GM19328 (cell line): ENCODE data around the gene NELFCD.
"Not testable (repeated sequence)": the region's sequence is repeated elsewhere in the genome, so short reads cannot be mapped to it uniquely, and the experiment has no call there.

Experiments used
- ATAC-seq: cut with Tn5 transposase; IDR thresholded peaks from one replicate; pipeline ENCODE4 v1.9.1; 2021; ENCODE audit warnings: mild to moderate bottlenecking, moderate library complexity; ENCODE audit not compliant: unreplicated experiment

Gene NELFCD

DNA sequence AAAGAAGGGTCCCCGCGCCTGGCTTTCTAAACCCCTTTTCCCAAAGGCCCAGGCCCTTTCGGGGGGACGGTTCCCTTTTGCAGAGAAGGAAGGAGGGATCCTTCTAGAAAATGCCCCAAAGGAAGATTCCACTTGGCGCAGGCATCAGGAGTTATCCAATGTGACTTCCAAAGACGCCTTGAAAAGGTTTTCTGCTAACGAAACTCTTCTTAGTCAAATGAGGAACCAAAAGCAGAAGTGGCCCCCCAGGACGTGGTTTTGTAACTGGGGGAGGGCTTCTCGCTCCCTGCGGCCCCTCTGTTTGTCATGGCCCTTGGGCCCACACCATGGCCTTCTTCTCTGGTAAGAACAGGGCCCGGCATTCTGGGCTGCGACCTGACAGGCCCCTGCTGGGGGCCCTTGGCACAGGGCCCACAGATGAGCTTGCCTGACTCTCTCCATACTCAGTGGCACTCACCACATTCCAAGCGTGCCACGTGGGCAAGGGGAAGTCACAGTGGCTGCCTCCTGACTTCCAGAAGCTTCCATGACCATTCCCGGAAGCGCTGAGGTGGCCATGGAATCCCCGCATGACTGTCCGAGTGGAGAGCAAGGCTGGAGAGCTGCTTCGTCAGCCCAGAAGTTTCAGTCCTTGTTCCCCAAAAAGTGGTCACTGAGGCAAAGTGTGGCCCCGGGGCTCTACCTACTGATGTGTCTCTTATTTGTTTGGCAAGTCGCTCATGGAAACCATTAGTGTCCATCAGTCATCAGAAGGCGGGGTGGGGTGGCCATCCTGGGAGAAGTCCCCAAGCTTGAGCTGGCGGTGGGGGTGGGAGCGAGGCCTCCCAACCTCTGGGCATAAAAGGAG lies 26.8 kb downstream of the NELFCD start:
- peak; percentile 33 for ATAC-seq

DNA sequence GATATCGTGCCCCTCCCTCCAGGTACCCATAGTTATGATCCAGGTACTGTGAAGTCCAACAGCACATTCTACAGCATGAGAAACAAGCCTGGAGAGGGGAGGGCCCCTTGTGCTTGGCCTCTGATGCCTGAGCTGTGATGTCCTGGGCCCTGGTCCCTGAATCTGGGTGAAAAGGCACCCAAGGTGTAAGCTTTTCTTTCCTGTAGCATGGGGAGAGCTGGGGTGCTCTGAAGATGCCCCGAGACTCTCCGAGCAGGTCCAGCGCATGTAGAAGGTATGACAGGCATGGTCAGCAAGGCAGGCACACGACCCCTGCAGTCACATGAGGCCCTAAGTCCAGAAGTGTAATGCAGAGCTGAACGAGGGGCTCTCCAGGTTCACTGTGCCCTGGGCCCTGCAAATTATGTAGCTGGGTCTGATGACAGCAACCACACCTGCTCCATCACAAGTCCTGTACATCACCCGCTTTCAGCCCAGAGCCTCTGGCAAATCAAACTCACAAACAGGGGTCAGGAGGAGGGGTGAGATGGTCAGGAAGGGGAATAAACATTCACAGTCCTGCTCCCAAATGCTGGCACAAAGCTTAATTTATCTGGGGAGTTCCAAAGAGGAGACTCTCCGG lies 27.8 kb downstream of the NELFCD start:
- no peak for ATAC-seq

DNA sequence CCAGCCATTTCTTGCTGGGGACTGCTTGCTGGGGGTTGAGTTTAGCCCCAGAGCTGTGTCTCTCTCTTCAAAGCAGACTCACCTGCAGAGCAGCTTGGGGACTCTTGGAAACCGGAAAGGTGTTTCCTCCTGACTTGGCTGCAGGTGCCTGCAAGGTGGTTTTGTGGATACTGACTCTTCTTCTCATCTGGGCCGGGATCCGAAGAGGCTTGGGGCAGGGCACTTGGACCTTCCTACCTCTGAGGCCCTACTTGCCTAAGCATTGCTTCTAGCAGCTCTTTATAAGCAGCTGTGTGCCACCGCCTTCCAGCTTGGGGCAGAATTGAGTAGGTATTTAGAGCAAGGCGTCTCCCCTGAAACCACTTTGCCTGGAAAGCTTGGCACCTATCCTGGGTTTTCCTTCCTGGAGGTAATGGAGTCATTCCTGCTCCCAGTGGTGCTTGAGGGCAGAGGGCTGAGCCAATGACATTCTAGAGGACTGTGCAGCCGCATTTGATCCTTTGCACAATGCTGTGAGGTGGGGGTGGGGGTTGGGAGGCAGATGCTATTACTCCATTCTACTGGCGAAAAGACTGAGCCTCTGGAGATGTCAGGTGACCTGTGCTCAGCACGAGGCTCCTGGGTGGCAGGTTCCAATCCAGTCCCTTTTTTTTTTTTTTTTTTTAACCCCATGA lies 29.4 kb downstream of the NELFCD start:
- ATAC-seq: no peak

DNA sequence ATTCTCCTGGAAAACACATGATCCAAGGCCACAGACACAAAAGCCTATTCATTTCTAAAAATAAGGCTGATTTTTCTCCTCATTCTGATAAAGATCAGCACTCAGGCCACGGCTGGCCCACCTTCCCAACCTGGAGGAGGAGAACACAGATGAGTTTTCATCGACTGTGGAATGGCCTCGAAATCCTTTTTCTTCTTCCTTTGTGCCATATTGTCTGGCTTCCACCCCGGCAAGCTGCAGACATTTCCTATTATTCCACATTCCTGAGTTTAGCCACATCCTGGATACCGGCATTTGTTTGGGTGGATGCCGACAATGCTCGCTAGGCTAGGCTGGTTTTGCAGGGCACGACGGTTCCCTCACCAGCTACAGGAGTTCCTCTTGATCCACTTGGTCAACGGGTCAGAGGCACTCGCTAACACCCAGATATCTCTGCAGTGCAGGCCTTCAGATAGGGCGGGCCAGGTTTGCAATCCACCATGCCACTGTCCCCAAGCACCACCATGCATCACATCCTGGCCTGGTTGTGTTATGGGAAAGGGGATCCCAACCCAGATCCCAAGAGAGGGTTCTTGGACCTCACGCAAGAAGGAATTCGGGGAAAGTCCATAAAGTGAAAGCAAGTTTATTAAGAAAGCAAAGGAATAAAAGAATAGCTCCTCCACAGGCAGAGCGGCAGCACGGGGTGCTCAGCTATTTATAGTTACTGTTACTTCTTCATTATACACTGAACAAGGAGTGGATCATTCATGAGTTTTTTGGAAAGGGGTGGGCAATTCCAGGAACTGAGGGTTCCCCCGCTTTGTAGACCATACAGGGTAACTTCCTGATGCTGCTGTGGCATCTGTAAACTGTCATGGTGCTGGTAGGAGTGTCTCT lies 30.2 kb downstream of the NELFCD start:
- ATAC-seq: no peak

DNA sequence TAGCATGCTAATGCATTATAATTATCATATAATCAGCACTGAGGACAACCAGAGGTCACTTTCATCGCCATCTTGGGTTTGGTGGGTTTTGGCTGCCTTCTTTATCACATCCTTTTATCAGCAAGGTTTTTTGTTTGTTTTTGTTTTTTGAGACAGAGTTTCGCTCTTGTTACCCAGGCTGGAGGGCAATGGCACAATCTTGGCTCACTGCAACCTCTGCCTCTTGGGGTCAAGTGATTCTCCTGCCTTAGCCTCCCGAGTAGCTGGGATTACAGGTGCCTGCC lies 30.8 kb downstream of the NELFCD start:
- ATAC-seq: not testable (repeated sequence)

DNA sequence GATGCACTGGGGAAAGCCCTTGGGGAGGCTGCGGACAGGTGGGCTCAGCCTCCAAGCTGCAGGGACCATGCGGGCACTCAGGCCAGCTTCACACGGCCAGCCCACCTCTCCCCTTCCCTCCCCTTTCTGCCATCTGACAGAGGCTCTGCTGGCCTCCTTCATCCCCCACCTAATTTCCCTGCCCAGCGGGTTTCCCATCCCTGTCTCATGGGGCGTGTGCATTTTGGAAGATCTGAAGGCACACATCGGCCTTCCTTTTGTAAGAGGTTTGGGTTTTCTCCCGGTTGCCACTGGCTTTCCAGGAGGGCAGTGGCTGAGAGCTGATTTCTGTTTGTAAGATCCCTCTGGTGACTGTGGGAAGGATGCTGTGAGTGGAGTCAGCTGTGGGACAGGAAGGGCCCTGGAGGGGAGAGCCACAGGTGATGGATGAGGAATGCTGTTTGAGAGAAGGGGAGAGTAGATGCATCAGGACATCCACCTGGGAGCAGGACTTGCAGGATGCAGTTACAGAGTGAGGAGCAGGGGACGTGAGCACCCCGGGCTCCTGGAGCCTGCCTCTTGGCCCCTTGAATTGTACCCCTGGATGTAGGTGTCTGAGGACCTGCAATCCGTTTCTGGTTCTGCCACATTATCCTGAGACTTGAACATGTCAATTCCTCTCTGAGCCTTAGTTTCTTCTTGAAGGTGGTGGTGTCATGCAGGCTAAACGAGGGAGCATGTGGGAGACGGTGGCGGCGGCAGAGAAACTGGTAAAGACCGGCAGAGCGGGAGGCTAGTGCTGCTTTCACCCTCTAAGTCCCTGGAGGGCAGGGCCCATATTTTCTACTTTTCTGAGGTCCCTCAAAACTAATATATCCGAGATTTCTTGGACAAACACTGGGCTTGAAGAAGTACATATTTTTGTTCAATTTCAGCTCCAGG lies 32.2 kb downstream of the NELFCD start:
- no peak for ATAC-seq

DNA sequence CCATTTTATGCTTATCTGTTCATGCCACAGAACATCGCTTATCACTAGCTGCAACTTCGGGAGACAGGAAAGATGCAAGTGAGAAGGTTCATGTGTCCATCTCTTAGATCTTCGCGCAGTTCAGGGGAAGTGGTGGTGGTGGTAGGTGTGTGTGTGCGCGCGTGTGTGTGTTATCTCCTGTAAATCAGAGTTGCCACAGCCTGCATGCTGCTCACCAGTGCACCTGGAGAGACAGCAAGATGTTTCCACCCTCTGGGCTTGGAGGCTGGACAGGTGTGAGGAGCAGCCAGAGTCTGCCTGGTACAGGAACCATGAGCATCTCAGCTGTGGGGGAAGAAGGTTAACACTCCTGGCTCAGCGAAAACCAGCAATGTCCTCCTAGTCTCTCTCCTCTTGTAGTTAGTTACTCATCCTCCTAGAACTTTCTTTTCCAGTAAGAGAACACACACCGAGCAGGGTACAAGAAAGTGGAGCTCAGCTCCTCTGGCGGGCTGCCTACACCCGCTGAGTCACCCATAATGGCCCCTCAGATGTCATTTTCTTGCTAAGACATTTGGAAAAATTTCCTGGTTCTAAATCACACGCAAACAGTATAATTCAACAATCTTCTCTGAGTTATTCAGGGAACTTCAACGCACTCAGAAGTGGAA lies 33.0 kb downstream of the NELFCD start:
- no peak for ATAC-seq

DNA sequence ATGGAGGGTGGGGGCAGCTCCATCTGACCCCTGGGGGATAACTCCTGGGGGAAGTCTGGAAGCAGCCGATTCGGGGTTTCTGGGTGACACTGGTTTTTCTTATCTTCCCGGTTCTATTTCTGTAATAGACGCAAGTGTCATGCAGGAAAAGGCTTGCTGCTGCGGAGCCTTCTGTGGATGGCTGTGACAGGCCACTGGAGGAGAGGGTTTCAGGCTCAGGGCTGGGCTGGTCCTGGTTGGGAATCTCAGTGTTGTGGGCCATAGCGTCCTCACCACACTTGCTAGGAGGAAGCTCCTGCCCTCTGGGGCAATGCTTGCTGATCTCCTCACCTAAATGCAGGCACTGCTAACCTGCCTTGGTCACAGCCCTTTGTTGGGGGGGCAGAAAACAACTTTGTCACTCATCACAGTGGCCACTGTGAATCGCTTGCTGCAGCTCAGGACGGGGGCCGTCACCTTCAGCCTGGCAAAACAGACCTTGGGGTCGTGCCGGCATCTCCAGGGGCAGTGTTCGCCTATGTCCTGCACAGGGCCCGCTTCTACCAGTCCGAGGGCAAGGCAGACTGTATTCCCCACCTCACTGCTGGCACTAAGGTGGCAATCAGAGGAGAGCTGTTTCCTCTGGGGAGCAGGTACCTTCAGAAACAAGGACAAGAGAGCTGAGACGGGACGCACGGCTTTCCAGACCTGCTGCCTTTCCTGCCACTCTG lies 33.8 kb downstream of the NELFCD start:
- no peak for ATAC-seq

DNA sequence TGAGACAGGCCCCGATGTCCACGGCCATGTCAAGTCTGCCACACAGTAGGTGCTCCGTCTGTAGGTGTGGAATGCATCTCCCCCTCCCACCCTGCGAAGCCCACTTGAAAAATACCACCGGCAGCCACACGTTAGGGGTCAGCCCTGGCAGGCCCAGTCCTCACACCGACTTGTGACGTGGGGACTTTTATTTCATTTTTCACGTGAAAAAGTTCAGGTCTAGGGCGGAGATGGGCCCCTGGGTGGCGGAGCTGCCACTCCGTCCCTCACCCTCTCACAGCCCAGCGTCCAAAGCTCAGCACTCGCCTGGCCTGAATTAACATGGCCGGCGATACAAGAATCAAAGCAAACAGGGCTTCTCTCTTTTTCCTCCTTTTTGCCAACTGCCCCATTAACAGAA lies 34.4 kb downstream of the NELFCD start:
- ATAC-seq: no peak

DNA sequence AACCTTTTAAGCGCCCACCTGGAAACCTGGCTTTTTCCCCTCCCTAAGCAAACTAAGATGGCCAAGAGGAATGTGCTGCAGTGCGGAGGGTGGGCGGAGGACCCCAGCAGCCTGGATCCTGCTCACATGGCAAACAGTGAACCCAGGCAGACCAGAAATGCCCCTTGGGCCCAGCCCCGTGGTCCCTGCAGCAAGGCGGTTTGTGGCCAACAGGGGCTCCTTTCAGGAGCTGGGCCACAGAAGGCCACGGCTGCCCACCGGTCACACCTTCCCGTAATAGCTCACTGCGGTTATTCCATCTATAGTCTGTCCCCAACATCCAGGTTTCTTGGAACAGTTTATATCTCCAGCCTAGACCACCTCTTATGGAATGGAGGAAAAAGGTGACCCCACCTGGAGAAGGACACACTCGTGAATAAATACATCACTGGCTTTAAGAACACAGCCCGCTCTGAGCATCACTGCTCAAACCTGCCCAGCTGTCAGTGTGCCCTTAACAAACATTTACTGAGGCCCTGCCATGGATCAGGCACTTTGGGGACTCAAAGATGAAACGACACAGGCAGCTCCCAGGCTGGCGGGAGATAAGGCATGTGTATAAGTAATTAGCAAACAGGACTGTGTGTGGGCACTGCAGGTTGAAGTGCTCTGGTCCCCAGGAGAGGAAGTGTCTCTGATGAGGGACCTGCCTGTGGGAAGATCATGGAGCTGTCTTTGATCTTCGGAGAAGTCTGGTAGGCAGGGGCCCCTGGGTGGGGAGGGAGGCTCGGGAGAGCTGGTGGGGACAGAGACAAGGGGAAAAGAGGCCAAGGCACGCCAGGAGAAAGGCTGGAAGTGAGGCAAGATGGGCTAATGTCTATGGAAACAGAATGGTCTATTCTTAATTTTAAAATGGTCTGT lies 35.0 kb downstream of the NELFCD start:
- ATAC-seq: no peak

DNA sequence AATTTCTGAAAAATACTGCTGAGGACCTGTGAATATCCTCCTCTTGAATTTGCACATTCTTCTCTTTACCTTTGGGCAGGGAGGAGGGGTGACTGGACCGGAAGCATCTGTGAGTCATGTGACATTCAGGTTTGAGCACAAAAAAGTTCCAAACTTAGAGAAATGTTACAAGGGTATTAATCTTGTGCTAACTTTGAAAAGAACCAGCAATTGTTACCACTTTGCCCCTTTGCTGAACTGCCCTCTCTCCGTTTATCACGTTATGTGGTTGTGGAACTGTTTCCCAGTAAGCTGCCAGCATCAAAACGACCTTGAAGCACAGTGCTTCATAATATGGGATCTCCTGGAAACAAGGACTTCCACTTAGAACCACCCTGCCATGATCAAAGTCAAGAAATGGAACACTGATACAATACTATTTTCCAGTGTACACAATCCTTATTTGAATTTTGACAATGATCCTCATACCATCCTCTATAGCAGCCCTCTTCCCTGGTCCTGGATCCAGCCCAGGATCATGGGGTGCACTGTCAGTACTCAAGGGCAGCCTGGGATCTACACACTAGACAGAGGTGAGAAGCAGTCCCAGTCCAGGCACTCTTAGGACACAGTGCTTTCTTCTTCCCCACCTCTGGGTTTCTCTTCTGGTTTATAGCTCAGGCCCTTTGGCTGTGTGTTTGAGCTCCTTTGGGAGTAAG lies 35.9 kb downstream of the NELFCD start:
- no peak for ATAC-seq

DNA sequence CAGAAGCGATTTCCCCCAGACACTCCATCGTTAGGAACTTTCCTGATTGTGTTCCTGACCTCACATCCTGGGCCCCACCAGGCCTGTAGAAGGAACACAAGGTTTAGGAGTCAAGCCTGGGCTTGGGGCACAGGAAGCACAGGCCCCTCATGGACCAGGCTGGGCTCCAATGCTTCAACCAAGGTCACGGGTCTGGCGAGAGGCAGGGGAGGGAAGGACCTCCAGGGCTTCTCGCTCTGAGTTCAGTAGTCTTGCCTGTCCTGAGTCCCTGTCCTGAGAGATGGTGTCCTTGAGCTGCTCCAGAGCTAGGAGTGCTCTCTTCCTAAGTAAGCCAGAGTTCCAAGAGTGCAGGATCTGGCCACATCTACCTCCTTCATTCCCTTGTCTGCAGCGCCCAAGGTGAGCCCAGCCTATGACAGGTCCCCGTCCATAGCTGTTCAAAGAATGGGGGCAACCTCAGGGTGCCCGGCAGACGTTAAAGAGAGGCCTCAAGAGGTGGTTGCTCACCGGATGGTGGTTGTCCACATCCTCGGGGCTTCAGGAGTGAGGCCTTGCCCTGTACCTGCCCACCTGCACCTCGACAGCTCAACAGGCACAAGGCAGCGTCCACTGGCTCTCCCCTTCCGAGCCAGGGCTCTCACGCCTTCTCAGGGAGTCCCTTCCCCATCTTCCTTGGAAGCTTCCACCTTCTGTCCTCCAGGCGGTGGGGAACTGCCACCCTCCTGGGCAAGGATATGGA lies 36.6 kb downstream of the NELFCD start:
- ATAC-seq: no peak

DNA sequence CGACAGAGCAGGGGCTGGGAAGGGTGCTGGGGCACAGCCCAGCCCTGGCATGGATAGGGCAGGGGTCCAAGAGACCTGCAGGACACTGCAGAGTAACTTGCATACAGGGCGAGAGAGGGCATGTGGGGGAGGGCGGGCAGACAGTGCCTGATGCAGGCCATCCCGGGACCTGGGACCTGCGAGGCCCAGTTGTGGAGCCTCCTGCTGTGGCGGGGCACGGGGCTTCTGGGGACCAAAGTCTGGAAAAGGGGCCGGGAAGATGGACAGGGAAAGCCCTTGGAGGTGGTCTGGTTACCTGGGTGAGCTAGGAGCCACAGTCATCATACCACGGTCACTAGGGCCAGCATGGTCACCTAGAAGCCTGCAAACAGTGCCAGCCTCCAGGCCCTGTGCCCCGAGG lies 37.8 kb downstream of the NELFCD start:
- no peak for ATAC-seq

DNA sequence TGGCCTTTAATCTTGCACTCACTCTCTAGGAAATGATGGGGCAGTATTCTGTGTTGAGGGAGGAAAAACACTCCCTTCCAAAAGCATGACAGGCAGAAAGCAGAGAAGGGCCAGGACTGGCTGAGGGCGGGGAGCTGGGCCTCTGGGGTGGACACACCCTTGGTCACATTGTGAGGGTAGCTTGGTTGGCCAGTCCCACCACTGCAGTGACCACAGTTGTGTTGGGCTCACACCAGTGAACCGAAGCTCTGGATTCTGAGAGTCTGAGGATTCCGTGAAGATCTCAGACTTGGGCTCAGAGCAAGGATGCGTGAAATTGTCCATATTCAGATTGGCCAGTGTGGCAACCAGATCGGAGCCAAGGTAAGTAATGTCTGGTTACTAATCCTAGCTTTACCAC lies 38.2 kb downstream of the NELFCD start, which contains the start of gene TUBB1:
TUBB1 (plus strand) TSS at position 213 of the 400 bp plus-strand sequence; CDS start at position 307, 94 bp downstream.
- ATAC-seq: no peak

DNA sequence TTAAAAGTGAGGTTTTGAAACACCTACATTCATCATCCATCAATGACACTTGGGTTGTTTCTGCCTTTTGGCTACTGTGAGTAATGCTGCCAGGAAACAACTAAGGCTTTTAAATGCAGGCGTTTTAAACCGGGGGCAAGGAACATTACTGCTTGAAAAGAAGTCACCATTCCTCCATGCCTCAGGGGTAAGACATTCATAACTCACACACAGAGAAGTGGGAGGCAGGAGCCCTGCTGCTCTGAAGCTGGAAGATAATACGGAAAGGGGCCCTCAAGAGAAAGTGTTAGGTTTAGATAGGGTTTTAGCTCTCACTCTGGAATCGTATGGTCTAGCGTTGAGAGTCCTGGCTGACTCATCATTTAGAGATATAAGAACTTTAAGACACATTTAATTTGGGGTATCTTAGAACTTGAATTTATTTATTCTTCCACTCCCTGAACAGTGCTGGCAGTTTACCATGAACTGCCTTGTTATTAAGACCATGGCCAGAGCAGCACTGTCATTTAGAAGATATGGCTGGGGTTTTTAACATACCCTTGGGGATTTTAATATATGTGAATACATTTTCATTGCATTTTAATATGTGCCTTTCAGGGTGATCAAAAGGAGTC lies 40.0 kb downstream of the NELFCD start:
- no peak for ATAC-seq

DNA sequence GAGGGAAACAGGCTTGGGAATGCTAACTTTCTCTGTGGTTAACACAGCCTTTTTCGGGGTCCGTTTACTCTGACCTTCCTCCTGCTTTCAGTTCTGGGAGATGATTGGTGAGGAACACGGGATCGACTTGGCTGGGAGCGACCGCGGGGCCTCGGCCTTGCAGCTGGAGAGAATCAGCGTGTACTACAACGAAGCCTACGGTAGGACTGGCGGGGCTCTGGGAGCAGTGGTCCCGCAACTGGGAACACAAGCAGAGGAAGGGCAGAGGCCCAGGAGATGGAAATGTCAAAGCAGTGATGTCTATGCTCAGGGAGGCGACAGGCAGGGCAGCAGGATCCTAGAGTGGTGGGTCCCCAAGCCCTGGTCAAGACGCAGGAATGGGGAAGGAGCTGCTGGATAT lies 41.7 kb downstream of the NELFCD start:
- no peak for ATAC-seq
